Measurements from ENCODE around the gene TBC1D22A.

TBC1D22A gene

GRCh38 chr22:46881373-46882118 lies 119.1 kb downstream of the TBC1D22A start:
- Histone ChIP-seq H3K27me3 (ENCODE audit: low read depth, low read length) (no peaks in the 10 kb centered on the region), H2AFZ (ENCODE audit: low read depth, low read length) (no peak overlapping the region), H3K4me2 (ENCODE audit: low read length) (no peak overlapping the region), H3K36me3 (replicated peaks; ENCODE audit: low read depth, low read length) (peaks cover 53% of the 10 kb centered on the region), H4K20me1 (ENCODE audit: insufficient read depth, low read length) (peaks cover 99% of the 10 kb centered on the region), H3K4me1 (ENCODE audit: low read length) (no peaks in the 10 kb centered on the region), H3K9ac (ENCODE audit: low read length) (no peak overlapping the region), H3K9me3 (ENCODE audit: insufficient read depth, low read length) (no peaks in the 10 kb centered on the region), H3K79me2 (ENCODE audit: low read length) (peaks cover 66% of the 10 kb centered on the region), H3K4me3 (ENCODE audit: low read length) (no peak overlapping the region), H3K27ac (ENCODE audit: low read length) (no peak overlapping the region)
- TF ChIP-seq CTCF (IDR thresholded peaks at IDR 0.05; ENCODE audit: low read depth, low read length): no peak
- TF ChIP-seq EZH2phosphoT487 (IDR thresholded peaks at IDR 0.05; ENCODE audit: low read depth): no peak

- Histone ChIP-seq H3K9me3 (ENCODE audit: insufficient read depth, low read length) (no peaks in the 10 kb centered on the region), H3K4me2 (ENCODE audit: low read length) (no peak overlapping the region), H4K20me1 (ENCODE audit: insufficient read depth, low read length) (peaks cover 99% of the 10 kb centered on the region), H3K36me3 (replicated peaks; ENCODE audit: low read depth, low read length) (peaks cover 56% of the 10 kb centered on the region), H3K27ac (ENCODE audit: low read length) (no peak overlapping the region), H3K79me2 (ENCODE audit: low read length) (peaks cover 66% of the 10 kb centered on the region), H3K4me1 (ENCODE audit: low read length) (no peaks in the 10 kb centered on the region), H3K27me3 (ENCODE audit: low read depth, low read length) (no peaks in the 10 kb centered on the region), H2AFZ (ENCODE audit: low read depth, low read length) (no peak overlapping the region), H3K4me3 (ENCODE audit: low read length) (no peak overlapping the region), H3K9ac (ENCODE audit: low read length) (no peak overlapping the region)
- TF ChIP-seq CTCF (IDR thresholded peaks at IDR 0.05; ENCODE audit: low read depth, low read length): no peak
- no peak for TF ChIP-seq EZH2phosphoT487 (IDR thresholded peaks at IDR 0.05; ENCODE audit: low read depth)
These were observed 120.9 kb downstream of the TBC1D22A start for GRCh38 chr22:46883092-46883910.

GRCh38 chr22:46884365-46884764 lies 121.9 kb downstream of the TBC1D22A start:
- H3K9ac ChIP-seq (ENCODE audit: low read length): no peak overlapping the region
- H3K4me2 ChIP-seq (ENCODE audit: low read length): no peak overlapping the region
- H2AFZ ChIP-seq (ENCODE audit: low read depth, low read length): no peak overlapping the region
- peaks cover 96% of the 10 kb centered on the region for H4K20me1 ChIP-seq (ENCODE audit: insufficient read depth, low read length)
- H3K4me3 ChIP-seq (ENCODE audit: low read length): no peak overlapping the region
- H3K36me3 ChIP-seq (replicated peaks; ENCODE audit: low read depth, low read length): peaks cover 58% of the 10 kb centered on the region
- peaks cover 69% of the 10 kb centered on the region for H3K79me2 ChIP-seq (ENCODE audit: low read length)
- H3K4me1 ChIP-seq (ENCODE audit: low read length): no peaks in the 10 kb centered on the region
- H3K27me3 ChIP-seq (ENCODE audit: low read depth, low read length): no peaks in the 10 kb centered on the region
- no peak for TF ChIP-seq CTCF (IDR thresholded peaks at IDR 0.05; ENCODE audit: low read depth, low read length)
- no peak for TF ChIP-seq EZH2phosphoT487 (IDR thresholded peaks at IDR 0.05; ENCODE audit: low read depth)
- H3K27ac ChIP-seq (ENCODE audit: low read length): no peak overlapping the region
- no peaks in the 10 kb centered on the region for H3K9me3 ChIP-seq (ENCODE audit: insufficient read depth, low read length)

GRCh38 chr22:46887978-46888377 lies 125.5 kb downstream of the TBC1D22A start:
- Histone ChIP-seq H2AFZ (ENCODE audit: low read depth, low read length) (no peak overlapping the region), H3K9ac (ENCODE audit: low read length) (no peak overlapping the region), H3K79me2 (ENCODE audit: low read length) (peaks cover 53% of the 10 kb centered on the region), H3K27ac (ENCODE audit: low read length) (no peak overlapping the region), H3K4me1 (ENCODE audit: low read length) (no peaks in the 10 kb centered on the region), H3K27me3 (ENCODE audit: low read depth, low read length) (no peaks in the 10 kb centered on the region), H3K4me2 (ENCODE audit: low read length) (no peak overlapping the region), H3K4me3 (ENCODE audit: low read length) (no peak overlapping the region), H4K20me1 (ENCODE audit: insufficient read depth, low read length) (peaks cover 89% of the 10 kb centered on the region), H3K36me3 (replicated peaks; ENCODE audit: low read depth, low read length) (peaks cover 66% of the 10 kb centered on the region), H3K9me3 (ENCODE audit: insufficient read depth, low read length) (no peaks in the 10 kb centered on the region)
- no peak for TF ChIP-seq EZH2phosphoT487 (IDR thresholded peaks at IDR 0.05; ENCODE audit: low read depth)
- no peak for TF ChIP-seq CTCF (IDR thresholded peaks at IDR 0.05; ENCODE audit: low read depth, low read length)

Measured in OCI-LY3 (cell line).